AG04449 (cell line): Measurements from ENCODE around the gene TECR.

ENCODE experiments used
- CTCF ChIA-PET: fragments of 350-600 bp; formaldehyde crosslinking; extraction: SDS; loops from one replicate; lab custom pipeline; 2021; ENCODE audit warnings: antibody characterized with exemption; lab: Yijun Ruan, JAX
- POLR2A ChIA-PET: fragments of 400-600, 350-600 bp; formaldehyde crosslinking; extraction: SDS; loops from one replicate; lab custom pipeline; 2020; ENCODE audit warnings: antibody characterized with exemption, inconsistent platforms; lab: Yijun Ruan, JAX
- DNase-seq: peaks from one replicate; pipeline ENCODE4 v3.0.0-alpha.2; 2010; ENCODE audit warnings: low read depth, low spot score
- H3K4me3 ChIP-seq: 2 replicates; pipeline ENCODE4 v1.5.1; 2011; ENCODE audit warnings: low read depth, mild to moderate bottlenecking, control low read depth, low read length
- CTCF ChIP-seq: IDR thresholded peaks from one replicate; pipeline ENCODE4 v1.5.1; 2011; ENCODE audit warnings: mild to moderate bottlenecking, moderate library complexity, low read length, control low read depth, inconsistent platforms; ENCODE audit not compliant: insufficient read depth; ENCODE audit errors: missing control alignments

Gene TECR

DNA sequence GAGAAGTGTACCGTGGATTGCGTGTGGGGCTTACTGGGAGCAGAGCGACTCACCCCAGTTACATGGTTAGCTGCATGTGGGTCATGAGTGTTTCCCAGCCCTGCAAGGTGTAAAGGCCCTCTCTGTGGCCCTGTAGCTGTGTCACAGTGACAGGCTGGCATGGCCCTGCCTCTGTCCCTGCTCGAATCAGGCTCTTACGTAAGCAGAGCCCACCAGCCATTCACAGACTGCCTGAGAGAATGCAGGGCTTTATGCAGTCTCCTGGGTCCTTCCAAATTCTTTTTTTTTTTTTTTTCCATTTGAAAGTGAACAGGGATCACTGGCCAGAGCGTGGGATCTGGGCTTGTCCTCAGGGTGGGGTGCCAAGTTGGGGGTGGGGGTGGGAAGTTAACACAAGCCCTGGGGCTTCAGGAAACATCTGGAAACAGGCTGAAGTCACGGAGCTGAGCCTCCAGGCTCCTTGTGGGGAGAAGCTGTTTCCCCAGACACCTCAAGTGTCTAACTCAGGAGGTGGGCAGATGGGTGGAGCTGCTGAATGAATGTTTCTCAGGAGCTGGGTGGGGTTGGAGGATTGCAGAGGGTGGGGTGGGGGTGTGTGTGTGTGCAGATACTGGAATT lies 13.4 kb downstream of the TECR start:
- CTCF ChIA-PET, result interaction anchor here (7.2 kb wide), 1 partner anchor 13 kb away, joined by 70 read pairs; no protein-coding TSS in a partner anchor
- no peak for TF ChIP-seq CTCF
- POLR2A ChIA-PET, result no interaction called here
- H3K4me3 ChIP-seq, result no peak overlapping the region
- DNase-seq, result no peak

GRCh38 chr19:14544047-14544446 lies 14.7 kb downstream of the TECR start:
- no peak for DNase-seq
- ChIA-PET POLR2A (no interaction called here), CTCF (interaction anchor here (7.2 kb wide), 1 partner anchor 12 kb away, joined by 70 read pairs; no protein-coding TSS in a partner anchor)
- no peak overlapping the region for H3K4me3 ChIP-seq
- TF ChIP-seq CTCF, result no peak

GRCh38 chr19:14544977-14545715 lies 15.8 kb downstream of the TECR start:
- no peak for TF ChIP-seq CTCF
- CTCF ChIA-PET, result interaction anchor here (7.2 kb wide), 1 partner anchor 11 kb away, joined by 70 read pairs; no protein-coding TSS in a partner anchor
- POLR2A ChIA-PET, result no interaction called here

DNA sequence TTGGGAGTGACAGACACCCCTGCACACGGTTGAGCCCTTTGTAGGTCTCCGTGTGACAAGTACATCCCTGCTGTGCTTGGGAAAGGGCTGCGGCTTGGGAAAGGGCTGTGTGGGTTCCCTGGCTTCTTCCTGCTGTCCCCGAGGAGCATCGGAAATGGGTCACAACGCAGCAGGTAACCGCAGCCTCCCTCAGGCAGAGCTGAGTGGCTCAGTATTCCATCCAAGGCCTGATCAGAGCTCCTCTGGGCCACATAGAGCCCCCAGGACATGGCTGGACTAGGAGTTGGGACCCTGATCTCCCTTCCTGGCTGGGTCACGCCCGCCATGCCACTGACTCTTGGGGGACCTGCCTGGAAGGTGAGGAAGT lies 16.3 kb downstream of the TECR start:
- no peak overlapping the region for H3K4me3 ChIP-seq
- ChIA-PET CTCF (interaction anchor here (7.2 kb wide), 1 partner anchor 10 kb away, joined by 70 read pairs; no protein-coding TSS in a partner anchor), POLR2A (no interaction called here)
- no peak for TF ChIP-seq CTCF
- no peak for DNase-seq

More at GRCh38 chr19:14544977-14545715, 15.8 kb downstream of the TECR start:
- DNase-seq, result no peak
- H3K4me3 ChIP-seq, result no peak overlapping the region

DNA sequence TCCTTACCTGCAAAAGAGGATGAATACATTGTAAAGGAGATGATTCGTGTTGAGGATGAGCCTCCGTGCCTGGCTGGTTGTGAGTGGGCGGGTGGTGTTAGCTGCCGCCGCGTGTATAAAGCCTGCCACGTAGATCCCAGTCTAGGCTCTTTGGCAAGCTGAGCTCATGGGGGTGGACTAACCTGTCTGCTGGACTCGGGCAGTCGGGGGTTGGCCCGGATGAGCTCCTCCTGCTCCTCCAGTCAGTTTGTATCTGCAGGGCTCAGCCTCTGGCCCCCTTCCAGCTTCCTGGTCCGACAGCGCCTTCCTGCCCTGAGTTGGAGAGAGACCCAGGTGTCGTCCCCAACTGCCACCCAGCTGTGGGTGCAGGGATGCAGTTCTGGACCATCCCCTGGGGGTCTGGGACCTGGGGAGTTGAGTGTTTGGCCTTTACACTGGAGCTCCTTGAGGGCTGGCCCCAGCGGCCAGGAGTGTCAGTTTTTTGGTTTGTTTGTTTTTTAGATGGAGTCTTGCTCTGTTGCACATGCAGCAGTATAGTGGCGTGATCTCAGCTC lies 20.9 kb downstream of the TECR start:
- POLR2A ChIA-PET, result no interaction called here
- no peak overlapping the region for H3K4me3 ChIP-seq
- DNase-seq, result no peak
- TF ChIP-seq CTCF, result no peak
- CTCF ChIA-PET, result interaction anchor here (0.6 to 1.3 kb wide), 8 partner anchors 10 to 44 kb away, joined by 3 to 5 read pairs (median 4); partner anchors contain the start of gene NDUFB7
